OCI-M2 (cell line): ENCODE data around the gene TIMM10.

Source experiments
- DNase-seq: peaks from one replicate; lab custom pipeline; 2025; ENCODE audit not compliant: unreplicated experiment; lab: John Stamatoyannopoulos, UW

Gene TIMM10

DNA sequence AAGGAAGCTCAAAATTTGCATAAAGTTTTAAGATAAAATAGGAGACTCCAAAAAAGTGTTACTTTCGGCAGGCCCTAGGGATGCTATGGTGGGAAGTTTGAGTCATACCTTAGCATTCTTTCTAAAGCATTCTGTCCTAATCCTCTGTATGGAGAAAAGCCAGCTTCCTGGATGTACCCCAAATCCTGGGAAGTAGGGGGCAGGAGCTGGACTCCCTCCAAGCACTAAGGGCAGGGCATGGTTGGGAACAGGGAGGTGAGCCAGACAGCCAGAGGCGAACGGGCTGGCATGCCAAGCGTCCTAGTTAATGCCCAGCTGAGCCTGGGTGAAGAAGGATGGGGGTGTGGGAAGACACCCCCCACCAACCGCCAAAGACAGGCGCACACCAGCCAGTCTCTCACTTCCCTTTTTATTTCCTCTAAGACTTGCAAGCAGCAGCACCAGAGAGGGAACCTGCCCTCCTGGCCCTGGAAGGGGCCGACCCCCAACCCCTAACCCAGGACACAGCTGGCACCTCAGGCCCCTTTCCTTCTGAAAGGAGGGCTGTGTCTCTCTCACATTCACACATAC is 46.3 kb downstream of the TIMM10 start:
- DNase-seq: no peak

GRCh38 chr11:57483562-57483918 is 47.0 kb downstream of the TIMM10 start:
- no peak for DNase-seq

DNA sequence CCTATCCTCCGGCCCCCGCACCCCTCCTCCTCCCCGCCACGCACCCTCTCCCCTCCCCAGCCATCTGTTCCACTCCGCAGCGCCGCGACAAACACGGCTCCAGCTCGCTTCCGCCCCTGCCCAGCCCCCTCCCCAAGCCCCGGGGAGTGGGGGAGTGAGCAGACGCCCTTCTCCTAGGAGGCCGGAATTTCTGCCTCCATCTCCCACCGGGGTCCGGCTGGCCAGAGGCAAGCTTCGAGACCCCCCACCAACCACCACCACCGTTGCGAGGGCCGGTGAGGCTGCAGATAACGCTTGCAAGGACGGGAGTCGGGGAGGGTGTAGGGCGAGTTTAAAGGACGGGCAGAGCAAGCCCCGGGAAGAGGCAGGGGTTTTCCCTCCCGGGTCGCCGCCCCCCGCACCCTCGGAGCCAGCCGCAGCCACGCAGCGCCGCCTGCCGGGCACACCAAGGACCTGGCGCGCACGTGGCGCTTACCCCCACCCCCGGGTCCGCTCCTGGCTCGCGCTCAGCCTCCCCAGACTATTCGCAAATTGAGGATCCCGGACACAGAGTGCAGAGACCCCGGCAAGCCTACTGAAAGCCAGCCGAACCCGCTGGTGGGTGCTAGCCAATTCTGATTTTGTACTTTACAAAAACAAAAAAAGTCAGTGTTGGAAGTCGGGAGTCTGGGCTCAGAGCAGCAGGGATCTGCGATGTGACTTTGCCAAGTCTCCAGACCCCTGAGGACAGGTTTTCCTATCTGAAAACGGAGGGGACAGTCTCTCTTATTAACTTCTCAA is 47.6 kb downstream of the TIMM10 start:
- no peak for DNase-seq

DNA sequence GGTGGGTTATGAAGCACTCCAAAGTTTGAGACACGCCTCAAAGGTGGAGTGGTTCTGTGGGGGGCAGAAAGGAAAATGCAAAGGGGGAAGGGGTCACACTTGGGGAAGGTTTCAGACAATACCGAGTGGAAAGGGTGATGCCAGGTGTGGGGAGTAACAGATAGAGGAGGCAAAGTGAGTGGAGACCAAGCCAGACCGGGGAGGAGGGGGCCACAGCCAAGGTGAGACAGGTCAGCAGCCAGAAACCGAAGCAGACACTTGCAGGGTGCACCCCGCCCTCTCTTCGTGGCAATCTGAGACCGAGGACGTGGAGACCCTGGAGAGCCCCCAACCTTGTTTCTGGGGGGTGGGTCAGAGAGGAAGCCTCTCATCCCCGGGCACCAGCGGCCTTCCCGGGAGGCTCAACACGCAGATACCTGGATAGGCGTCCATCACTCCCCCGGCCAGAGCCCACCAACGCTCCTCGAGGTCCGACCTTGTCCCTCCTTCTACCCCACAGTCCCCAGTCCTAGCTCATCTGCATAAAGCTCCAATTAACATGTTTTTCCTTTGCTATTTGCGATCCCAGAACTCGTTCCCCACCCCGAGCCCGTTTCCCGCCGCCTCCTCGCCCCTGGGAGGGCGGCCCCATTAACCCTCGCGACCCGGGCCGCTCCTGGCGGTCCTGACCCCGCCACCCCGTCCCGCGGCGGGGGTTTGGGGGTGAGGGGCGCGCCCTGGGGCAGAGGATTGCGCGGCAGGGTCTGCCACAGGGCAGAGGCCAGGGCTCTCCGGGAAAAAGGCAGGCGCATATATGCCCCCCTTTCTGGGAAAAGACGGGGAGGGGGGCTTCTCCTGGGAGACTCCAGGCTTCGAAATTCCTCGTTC is 48.4 kb downstream of the TIMM10 start:
- no peak for DNase-seq

- no peak for DNase-seq
Observed at GRCh38 chr11:57481315-57481714, 49.2 kb downstream of the TIMM10 start.

DNA sequence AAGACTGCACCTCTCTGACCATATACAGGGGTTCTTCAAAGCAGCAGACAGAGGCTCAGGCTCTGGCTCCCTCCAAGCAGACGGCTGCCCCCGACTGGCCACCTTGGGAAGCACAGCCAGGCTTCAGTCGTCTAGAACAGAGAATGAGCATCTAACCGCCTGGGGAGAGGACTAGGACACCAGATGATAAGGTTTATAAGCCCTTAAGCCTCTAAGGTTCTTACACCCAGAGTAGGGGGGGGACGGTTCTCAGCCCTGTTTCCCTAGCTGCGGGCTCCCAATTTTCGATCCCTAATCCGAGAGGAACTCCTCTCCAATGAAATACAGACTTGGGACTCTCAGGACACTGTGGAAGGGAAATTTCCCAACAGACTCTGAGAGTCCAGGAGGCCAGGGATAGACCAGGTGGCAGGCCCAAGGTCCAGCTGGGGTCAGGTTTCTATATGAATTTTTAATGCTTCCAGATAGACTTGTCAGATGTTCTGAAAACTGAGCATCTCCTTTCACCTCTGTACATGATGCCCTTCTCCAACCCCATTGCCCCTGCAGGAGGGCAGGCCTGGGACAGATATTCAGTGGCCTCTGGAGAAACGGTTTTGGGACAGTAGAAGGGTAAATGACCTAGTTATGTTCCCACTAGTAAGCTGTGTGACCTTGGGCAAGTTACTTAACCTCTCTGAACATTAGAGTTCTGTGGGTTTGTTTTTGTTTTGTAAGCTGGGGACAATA is 50.0 kb downstream of the TIMM10 start:
- DNase-seq: no peak

DNA sequence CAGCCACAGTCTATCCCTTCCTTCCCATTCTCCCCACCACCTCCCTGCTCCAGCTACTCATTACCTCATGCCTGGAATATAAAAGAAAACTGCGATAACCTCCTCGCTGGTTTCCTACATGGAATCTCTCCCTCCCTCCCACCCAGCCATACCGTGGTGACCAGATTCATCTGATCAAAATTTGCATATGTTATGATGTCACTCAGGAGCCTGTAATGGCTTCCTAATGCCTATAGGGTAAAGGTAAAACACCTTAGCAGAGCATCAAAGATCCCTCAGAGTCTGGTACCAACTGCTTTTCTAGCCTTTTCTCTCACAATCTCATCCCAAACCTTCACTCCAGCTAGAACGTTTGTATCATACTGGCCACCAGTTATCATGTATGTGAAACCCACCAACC is 50.6 kb downstream of the TIMM10 start:
- DNase-seq: no peak

DNA sequence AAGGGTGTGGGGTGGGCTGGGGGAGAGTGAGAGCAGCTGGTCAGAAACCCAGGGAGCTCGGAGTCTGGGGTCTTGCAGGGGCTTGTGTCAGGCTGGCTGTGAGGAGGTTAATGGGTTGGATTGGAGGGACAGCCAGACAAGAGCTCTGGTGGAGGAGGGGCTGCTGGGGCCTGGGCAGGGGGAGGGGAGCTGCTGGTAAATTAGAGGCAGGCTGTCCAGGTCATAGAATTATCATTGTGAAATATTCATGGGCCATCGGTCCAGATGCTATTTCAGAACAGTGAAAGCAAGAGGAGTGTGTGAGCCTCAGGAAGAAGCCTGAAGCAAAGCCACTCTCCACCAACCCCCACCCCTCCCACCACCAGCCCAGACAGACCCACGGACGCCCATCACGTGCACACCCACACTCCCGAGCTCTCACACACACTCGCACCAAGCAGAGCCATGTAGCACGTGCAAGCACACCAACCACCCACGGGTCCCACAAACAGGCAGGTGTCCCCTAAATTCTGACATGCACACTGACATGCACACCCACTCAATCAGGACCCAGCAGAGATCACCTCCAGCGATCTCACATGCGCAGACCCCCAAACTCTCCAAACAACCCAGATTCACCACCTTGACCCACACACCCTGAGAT is 51.4 kb downstream of the TIMM10 start:
- DNase-seq: no peak
